Panc1 (cell line): ENCODE results near the gene GALNTL6. TPM values are rescaled to one million over a fixed set of nuclear protein-coding genes. Genes with fewer than 3 reads are reported as not detected.
"Not testable (repeated sequence)": the region's sequence is repeated elsewhere in the genome, so short reads cannot be mapped to it uniquely, and the experiment has no call there.

Source experiments
- ATAC-seq: fragments of 200-7000 bp; cut with Tn5 transposase; 2 replicates; pipeline ENCODE4 v1.9.1; 2020; ENCODE audit warnings: mild to moderate bottlenecking, moderate library complexity
- BruUV-seq: library from RNA; stranded (reverse); fragments of 400-500 nt; replicated peaks from 2 replicates; lab custom pipeline; 2021; lab: Mats Ljungman, UMichigan
- CTCF ChIA-PET: fragments of 300-600 bp; sonication (Branson Sonifier 250); formaldehyde crosslinking; loops from one replicate; lab custom pipeline; 2022; ENCODE audit warnings: antibody characterized with exemption; lab: Charles Lee
- POLR2A ChIA-PET: fragments of 300-600 bp; sonication (Branson Sonifier 250); formaldehyde crosslinking; loops from one replicate; lab custom pipeline; 2022; ENCODE audit warnings: antibody characterized with exemption; lab: Charles Lee
- DNase-seq: peaks from one replicate; pipeline ENCODE4 v3.0.0-alpha.2; 2010; ENCODE audit warnings: low read depth, low spot score
- H3K27ac ChIP-seq: 2 replicates; pipeline ENCODE4 v1.5.1; 2011; ENCODE audit warnings: mild to moderate bottlenecking, low read length, inconsistent platforms
- H3K27me3 ChIP-seq: fragments of 200-500 bp; sonication (Bioruptor generic); 2 replicates; pipeline ENCODE4 v1.6.0; 2014; ENCODE audit warnings: low read length, inconsistent platforms; ENCODE audit not compliant: control insufficient read depth, insufficient read depth
- H3K36me3 ChIP-seq: fragments of 200-500 bp; sonication (Bioruptor generic); 2 replicates; pipeline ENCODE4 v1.5.1; 2014; ENCODE audit warnings: inconsistent platforms, mild to moderate bottlenecking, low read length, moderate library complexity; ENCODE audit not compliant: control insufficient read depth, insufficient read depth
- H3K4me1 ChIP-seq: 2 replicates; pipeline ENCODE4 v1.5.1; 2011; ENCODE audit warnings: inconsistent platforms, mild to moderate bottlenecking, low read length, moderate library complexity; ENCODE audit not compliant: control insufficient read depth, insufficient read depth
- H3K4me3 ChIP-seq, 2 experiments: 2 replicates each; pipeline ENCODE4 v1.5.1; 2011 to 2012; ENCODE audit warnings: low read depth in 2 of 2, low read length in 2 of 2, mild to moderate bottlenecking in 2 of 2, inconsistent platforms in 1 of 2, moderate library complexity in 1 of 2
- H3K9me3 ChIP-seq: fragments of 200-500 bp; sonication (Bioruptor generic); 2 replicates; pipeline ENCODE4 v1.5.1; 2014; ENCODE audit warnings: low read depth, mild to moderate bottlenecking, inconsistent platforms, low read length, moderate library complexity; ENCODE audit not compliant: control insufficient read depth, insufficient read depth
- POLR2AphosphoS5 ChIP-seq: IDR thresholded peaks from 2 replicates; pipeline ENCODE4 v1.6.1; 2012; ENCODE audit warnings: mild to moderate bottlenecking, low read depth, low read length, moderate library complexity
- SIN3A ChIP-seq: IDR thresholded peaks from 2 replicates; pipeline ENCODE4 v1.6.1; 2012; ENCODE audit warnings: low read depth, mild to moderate bottlenecking, low read length, moderate library complexity, borderline replicate concordance; ENCODE audit not compliant: insufficient read depth
- TCF7L2 ChIP-seq: IDR thresholded peaks from 2 replicates; pipeline ENCODE4 v1.6.1; 2011; ENCODE audit warnings: mild to moderate bottlenecking, low read depth, low read length, inconsistent platforms
- in situ Hi-C: cut with HindIII; loops from 2 replicates; pipeline ENCODE4 v1.10.0; 2016; ENCODE audit warnings: low sequenced_read_pairs, low pct_unique_long_range_greater_than_20kb
- intact Hi-C: fragments of 100-400 bp; cut with micrococcal nuclease; formaldehyde crosslinking; loops from one replicate; pipeline ENCODE4 v1.10.0; 2022; ENCODE audit not compliant: unreplicated experiment
- total RNA-seq: library from RNA; stranded (reverse); gene quantifications from one replicate; pipeline ENCODE4 v1.2.1, GENCODE V29; 2021; ENCODE audit not compliant: unreplicated experiment
- TF ChIP-seq, protein P1 (sequence below): fragments of 450-650 bp; IDR thresholded peaks from 2 replicates; pipeline ENCODE4 v1.5.1; 2017; ENCODE audit warnings: mild to moderate bottlenecking
- TF ChIP-seq, protein P2 (sequence below), 2 experiments: IDR thresholded peaks; 2 replicates each; pipeline ENCODE4 v1.6.1; 2011 to 2012; ENCODE audit warnings: low read depth in 2 of 2, control low read depth in 1 of 2, low read length in 1 of 2, mild to moderate bottlenecking in 1 of 2, moderate library complexity in 1 of 2; ENCODE audit not compliant: insufficient read depth in 1 of 2

GALNTL6 gene
- total RNA-seq, 1 experiment from 2014 or later: not detected

DNA sequence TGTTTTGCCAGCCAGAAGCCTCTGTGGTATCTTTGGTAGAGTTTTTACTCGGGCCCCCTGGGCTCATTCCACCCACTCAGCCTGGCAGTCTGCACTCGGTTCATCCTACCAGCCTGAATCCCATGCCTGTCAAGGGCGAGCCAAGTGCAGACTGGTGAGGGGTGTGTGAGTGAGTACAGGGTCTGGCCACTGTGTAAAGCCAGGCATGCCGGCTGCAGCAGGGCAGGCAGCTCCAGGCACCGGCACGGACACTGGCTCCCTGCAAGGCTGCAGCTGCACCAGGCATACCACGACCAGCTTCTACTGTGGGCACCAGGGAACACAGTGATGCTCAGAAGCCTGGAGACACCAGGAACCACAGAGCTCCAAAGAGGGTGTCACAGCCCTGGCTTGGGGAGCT, 1161.4 kb downstream of the GALNTL6 start:
- no peak overlapping the region for H3K4me3 ChIP-seq
- no peaks in the 10 kb centered on the region; the same call in 1 of the 2 replicates for H3K27me3 ChIP-seq
- no peak overlapping the region for H3K27ac ChIP-seq
- no TSS peak for BruUV-seq
- no peak for ATAC-seq
- in situ Hi-C loops: no loop called here
- TF ChIP-seq, protein P1, sequence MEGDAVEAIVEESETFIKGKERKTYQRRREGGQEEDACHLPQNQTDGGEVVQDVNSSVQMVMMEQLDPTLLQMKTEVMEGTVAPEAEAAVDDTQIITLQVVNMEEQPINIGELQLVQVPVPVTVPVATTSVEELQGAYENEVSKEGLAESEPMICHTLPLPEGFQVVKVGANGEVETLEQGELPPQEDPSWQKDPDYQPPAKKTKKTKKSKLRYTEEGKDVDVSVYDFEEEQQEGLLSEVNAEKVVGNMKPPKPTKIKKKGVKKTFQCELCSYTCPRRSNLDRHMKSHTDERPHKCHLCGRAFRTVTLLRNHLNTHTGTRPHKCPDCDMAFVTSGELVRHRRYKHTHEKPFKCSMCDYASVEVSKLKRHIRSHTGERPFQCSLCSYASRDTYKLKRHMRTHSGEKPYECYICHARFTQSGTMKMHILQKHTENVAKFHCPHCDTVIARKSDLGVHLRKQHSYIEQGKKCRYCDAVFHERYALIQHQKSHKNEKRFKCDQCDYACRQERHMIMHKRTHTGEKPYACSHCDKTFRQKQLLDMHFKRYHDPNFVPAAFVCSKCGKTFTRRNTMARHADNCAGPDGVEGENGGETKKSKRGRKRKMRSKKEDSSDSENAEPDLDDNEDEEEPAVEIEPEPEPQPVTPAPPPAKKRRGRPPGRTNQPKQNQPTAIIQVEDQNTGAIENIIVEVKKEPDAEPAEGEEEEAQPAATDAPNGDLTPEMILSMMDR: no peak
- TF ChIP-seq, protein P2, sequence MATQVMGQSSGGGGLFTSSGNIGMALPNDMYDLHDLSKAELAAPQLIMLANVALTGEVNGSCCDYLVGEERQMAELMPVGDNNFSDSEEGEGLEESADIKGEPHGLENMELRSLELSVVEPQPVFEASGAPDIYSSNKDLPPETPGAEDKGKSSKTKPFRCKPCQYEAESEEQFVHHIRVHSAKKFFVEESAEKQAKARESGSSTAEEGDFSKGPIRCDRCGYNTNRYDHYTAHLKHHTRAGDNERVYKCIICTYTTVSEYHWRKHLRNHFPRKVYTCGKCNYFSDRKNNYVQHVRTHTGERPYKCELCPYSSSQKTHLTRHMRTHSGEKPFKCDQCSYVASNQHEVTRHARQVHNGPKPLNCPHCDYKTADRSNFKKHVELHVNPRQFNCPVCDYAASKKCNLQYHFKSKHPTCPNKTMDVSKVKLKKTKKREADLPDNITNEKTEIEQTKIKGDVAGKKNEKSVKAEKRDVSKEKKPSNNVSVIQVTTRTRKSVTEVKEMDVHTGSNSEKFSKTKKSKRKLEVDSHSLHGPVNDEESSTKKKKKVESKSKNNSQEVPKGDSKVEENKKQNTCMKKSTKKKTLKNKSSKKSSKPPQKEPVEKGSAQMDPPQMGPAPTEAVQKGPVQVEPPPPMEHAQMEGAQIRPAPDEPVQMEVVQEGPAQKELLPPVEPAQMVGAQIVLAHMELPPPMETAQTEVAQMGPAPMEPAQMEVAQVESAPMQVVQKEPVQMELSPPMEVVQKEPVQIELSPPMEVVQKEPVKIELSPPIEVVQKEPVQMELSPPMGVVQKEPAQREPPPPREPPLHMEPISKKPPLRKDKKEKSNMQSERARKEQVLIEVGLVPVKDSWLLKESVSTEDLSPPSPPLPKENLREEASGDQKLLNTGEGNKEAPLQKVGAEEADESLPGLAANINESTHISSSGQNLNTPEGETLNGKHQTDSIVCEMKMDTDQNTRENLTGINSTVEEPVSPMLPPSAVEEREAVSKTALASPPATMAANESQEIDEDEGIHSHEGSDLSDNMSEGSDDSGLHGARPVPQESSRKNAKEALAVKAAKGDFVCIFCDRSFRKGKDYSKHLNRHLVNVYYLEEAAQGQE (IDR thresholded peaks at IDR 0.05; ENCODE audit: insufficient read depth in 1 of 2, low read depth in 2 of 2, low read length in 1 of 2): no peak
- TF ChIP-seq SIN3A (no peak), POLR2AphosphoS5 (no peak), TCF7L2 (no peak)
- DNase-seq: no peak
- no peaks in the 10 kb centered on the region for H3K36me3 ChIP-seq
- CTCF ChIA-PET: no interaction called here
- no peaks in the 10 kb centered on the region for H3K4me1 ChIP-seq
- intact Hi-C loops: no loop called here
- no peaks in the 10 kb centered on the region for H3K9me3 ChIP-seq
- POLR2A ChIA-PET: no interaction called here

DNA sequence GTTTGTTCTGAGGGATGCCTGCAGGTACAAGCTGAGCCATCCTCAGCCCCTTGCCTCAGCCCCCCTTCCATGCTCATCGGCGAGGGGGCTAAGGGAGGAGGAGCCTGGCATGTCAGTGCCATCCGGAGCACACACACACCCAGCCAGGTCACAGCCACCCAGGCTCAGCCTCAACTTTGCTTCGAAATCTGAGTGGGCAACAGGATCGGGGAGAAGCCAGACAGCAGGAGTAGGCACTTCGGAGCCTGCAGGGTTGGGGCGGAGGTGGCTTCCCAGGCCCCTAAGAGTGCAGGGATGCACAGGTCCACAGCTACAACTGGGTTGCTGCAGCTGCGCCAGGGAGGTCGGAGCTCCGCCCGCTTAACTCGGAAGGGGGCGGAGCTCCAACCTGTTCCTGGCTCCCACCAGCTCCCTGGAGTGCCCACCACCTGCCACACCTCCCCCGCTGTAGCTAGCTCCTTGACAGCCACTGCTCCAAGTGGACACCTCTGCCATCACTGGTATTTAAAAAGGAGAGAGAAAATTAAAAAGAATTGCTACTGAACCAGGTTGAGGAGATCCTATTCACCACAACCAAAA, 1162.5 kb downstream of the GALNTL6 start:
- no peak for DNase-seq
- no TSS peak for BruUV-seq
- H3K27ac ChIP-seq: no peak overlapping the region
- ChIA-PET CTCF (no interaction called here), POLR2A (interaction anchor here (0.6 kb wide), 1 partner anchor 609 kb away, joined by 10 read pairs; no protein-coding TSS in a partner anchor)
- H3K4me1 ChIP-seq: no peaks in the 10 kb centered on the region
- H3K36me3 ChIP-seq: no peaks in the 10 kb centered on the region
- no peak for ATAC-seq
- intact Hi-C loops: no loop called here
- H3K4me3 ChIP-seq: no peak overlapping the region
- in situ Hi-C loops: no loop called here
- no peaks in the 10 kb centered on the region for H3K9me3 ChIP-seq
- TF ChIP-seq SIN3A (no peak), TCF7L2 (no peak), POLR2AphosphoS5 (no peak)
- TF ChIP-seq, protein P2 (IDR thresholded peaks at IDR 0.05; ENCODE audit: insufficient read depth in 1 of 2, low read depth in 2 of 2, low read length in 1 of 2): no peak
- TF ChIP-seq, protein P1: no peak
- no peaks in the 10 kb centered on the region; the same call in 1 of the 2 replicates for H3K27me3 ChIP-seq

DNA sequence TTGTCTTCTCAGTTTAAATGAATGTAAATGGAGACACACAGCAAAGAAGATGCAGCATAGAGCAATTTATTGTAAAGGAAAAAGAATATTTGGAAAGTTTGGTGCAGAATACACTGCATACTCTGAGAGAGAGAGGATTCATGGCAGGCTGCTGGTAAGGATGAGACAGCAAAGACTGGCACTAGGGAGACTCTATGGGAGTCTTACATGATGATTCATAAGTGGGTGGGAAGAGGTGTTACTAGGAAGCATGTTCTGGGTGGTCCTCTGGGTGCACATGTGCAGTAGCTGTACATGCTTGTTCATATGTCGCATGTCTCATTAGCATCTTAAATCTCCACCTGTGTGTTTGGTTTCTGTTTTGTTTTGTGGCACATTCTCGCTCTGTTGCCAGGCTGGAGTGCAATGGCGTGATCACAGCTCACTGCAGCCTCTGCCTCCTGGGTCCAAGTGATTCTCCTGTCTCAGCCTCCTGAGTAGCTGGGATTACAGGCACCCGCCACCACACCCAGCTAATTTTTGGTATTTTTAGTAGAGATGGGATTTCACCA, 1164.4 kb downstream of the GALNTL6 start:
- intact Hi-C loops, ATAC-seq, DNase-seq, CTCF ChIA-PET, POLR2A ChIA-PET, H3K27ac ChIP-seq, in situ Hi-C loops, H3K9me3 ChIP-seq, H3K27me3 ChIP-seq, H3K4me1 ChIP-seq, H3K4me3 ChIP-seq, BruUV-seq, H3K36me3 ChIP-seq: not testable (repeated sequence)
